Measurements from ENCODE around the gene SPSB3.
A peak's percentile ranks its signal among the peaks of the same experiment; 100 is the strongest.

The SPSB3 gene

GRCh38 chr16:1816396-1817275, 34.3 kb upstream of the SPSB3 start:
- TF ChIP-seq CTCF (conservative IDR thresholded peaks at IDR 0.05; ENCODE audit: low read depth): no peak
- no peak for DNase-seq (ENCODE audit: low spot score)
- ChIA-PET CTCF (no interaction called here), POLR2A (ENCODE audit: low non-redundant PET) (interaction anchor here (0.5 kb wide), 1 partner anchor 26 kb away, joined by 4 read pairs; no protein-coding TSS in a partner anchor)
- no peak overlapping the region for H3K27ac ChIP-seq

GRCh38 chr16:1815461-1815860, 33.1 kb upstream of the SPSB3 start:
- no peak for TF ChIP-seq CTCF (conservative IDR thresholded peaks at IDR 0.05; ENCODE audit: low read depth)
- H3K27ac ChIP-seq: peak overlapping the region; percentile 24; the same call in 1 of the 2 replicates
- ChIA-PET CTCF (interaction anchor here (0.7 kb wide), 1 partner anchor 270 kb away, joined by 4 read pairs; no protein-coding TSS in a partner anchor), POLR2A (ENCODE audit: low non-redundant PET) (interaction anchor here (0.6 kb wide), 1 partner anchor 39 kb away, joined by 5 read pairs; no protein-coding TSS in a partner anchor)
- DNase-seq (ENCODE audit: low spot score): no peak

DNA sequence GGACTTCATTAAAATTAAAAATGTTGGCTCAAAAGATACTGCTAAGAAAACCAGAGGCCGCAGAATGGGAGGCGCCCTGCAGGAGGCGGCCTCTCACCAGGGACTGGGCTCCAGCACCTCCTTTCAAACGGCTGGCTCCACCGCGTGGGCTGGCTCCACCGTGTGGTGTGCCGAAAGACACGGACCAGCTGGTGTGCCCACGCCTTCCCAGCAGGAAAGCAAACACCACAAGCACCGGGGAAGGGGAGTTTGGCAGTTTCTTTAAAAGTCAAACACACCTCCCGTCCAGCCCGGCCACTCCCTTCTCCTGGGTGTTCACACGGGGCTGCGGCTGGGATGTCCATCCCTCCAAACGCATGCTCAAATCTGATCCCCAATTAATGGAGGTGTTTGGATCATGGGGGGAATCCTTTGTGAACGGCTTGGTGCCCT, 30.4 kb upstream of the SPSB3 start:
- peak overlapping the region; percentile 50 for H3K27ac ChIP-seq
- DNase-seq (ENCODE audit: low spot score): peak; percentile 29

GRCh38 chr16:1810536-1810935, 28.2 kb upstream of the SPSB3 start:
- no peak for DNase-seq (ENCODE audit: low spot score)
- CTCF ChIA-PET: interaction anchor here (0.7 kb wide), 1 partner anchor 113 kb away, joined by 3 read pairs; no protein-coding TSS in a partner anchor
- H3K27ac ChIP-seq: no peak overlapping the region
- no peak for TF ChIP-seq CTCF (conservative IDR thresholded peaks at IDR 0.05; ENCODE audit: low read depth)
- POLR2A ChIA-PET (ENCODE audit: low non-redundant PET): no interaction called here

More for the DNA sequence above, 30.4 kb upstream of the SPSB3 start:
- POLR2A ChIA-PET (ENCODE audit: low non-redundant PET): no interaction called here
- peak; percentile 70 for TF ChIP-seq CTCF (conservative IDR thresholded peaks at IDR 0.05; ENCODE audit: low read depth)
- CTCF ChIA-PET: interaction anchor here (0.6 kb wide), 3 partner anchors 61 to 449 kb away, joined by 3 to 4 read pairs (median 4); no protein-coding TSS in a partner anchor

- no peak overlapping the region for H3K27ac ChIP-seq
- ChIA-PET CTCF (interaction anchor here (0.7 kb wide), 1 partner anchor 113 kb away, joined by 3 read pairs; no protein-coding TSS in a partner anchor), POLR2A (ENCODE audit: low non-redundant PET) (no interaction called here)
- TF ChIP-seq CTCF (conservative IDR thresholded peaks at IDR 0.05; ENCODE audit: low read depth): no peak
- no peak for DNase-seq (ENCODE audit: low spot score)
Measured at GRCh38 chr16:1810106-1810505, 27.7 kb upstream of the SPSB3 start.

DNA sequence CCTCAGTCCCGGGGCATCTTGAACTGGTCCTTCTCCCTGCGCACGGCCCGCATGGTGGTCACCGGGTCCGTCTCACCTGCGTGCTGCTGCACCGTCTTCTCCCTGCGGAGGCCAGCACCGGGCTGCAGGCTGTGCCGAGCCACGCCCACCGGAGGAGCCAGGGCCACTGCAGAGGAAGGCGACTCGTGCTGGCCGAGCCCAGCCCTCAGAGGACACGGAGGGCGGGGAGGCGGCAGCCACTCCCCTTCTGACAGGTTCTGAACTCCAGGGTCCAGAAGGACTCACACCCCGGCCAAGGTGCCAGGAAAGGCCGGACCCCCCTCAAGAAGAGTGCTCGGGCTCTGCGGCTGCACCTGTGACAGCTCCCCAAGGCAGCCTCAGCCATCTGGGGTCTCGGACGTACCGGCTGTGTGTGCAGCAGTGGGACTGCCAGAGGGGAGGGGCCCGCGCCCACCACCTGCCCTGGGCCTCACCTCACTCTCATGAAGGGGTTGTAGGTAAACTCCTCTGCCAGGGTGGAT, 27.0 kb upstream of the SPSB3 start:
- H3K27ac ChIP-seq: no peak overlapping the region
- ChIA-PET POLR2A (ENCODE audit: low non-redundant PET) (no interaction called here), CTCF (no interaction called here)
- no peak for DNase-seq (ENCODE audit: low spot score)
- TF ChIP-seq CTCF (conservative IDR thresholded peaks at IDR 0.05; ENCODE audit: low read depth): no peak
